ENCODE measurements around the gene CASP12.

The CASP12 gene

DNA sequence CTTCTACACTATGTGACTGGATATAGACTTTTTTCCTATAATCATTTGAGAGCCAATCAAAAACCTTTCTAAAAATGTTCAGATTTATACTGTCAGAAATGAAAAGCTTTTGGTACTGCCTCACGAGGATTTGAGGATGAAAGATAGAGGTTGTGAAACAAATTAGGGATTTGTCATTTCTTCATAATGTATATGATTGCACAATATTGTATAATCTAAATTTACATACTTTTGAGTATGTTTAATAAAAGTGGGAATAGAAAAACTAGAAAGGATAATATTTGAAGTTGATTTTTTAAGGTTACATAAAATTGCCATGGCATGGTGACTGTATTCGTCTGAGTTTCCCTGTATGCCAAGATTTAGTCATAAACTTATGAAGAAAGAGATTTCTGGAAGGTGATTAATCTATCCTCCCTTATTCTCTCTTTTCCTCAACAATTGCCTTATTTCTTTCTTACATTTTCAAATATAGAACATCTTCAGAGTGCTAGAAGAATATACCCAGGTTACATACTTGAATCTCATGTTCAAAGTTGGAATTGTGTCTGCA is 56.2 kb downstream of the CASP12 start:
- no peak for DNase-seq (ENCODE audit: low read depth in 2 of 2)
- TF ChIP-seq, protein P1, sequence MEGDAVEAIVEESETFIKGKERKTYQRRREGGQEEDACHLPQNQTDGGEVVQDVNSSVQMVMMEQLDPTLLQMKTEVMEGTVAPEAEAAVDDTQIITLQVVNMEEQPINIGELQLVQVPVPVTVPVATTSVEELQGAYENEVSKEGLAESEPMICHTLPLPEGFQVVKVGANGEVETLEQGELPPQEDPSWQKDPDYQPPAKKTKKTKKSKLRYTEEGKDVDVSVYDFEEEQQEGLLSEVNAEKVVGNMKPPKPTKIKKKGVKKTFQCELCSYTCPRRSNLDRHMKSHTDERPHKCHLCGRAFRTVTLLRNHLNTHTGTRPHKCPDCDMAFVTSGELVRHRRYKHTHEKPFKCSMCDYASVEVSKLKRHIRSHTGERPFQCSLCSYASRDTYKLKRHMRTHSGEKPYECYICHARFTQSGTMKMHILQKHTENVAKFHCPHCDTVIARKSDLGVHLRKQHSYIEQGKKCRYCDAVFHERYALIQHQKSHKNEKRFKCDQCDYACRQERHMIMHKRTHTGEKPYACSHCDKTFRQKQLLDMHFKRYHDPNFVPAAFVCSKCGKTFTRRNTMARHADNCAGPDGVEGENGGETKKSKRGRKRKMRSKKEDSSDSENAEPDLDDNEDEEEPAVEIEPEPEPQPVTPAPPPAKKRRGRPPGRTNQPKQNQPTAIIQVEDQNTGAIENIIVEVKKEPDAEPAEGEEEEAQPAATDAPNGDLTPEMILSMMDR (IDR thresholded peaks at IDR 0.05; ENCODE audit: low read depth, low read length), result no peak
- no peak overlapping the region for H3K4me3 ChIP-seq (replicated peaks in 1 of 2; ENCODE audit: low read depth in 2 of 2, low read length in 2 of 2)

DNA sequence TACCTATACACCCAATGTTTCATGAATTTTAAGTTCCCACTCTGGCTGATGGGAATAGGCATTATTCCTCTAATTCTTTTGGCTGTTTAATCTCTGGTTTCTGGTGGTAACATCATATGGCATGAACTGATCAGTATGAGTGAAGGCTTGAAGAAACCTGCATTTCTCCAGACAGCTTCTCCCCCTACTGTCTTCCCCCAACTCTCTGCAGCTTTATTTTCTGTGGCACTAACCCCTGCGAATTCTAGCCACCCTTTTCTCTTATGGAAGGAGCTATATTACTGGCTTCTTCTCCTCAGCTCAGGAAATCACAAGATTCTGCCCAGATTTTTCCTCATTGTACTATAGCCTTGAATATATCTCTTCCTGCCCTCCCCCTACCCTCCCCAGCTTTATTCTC is 57.1 kb downstream of the CASP12 start:
- no peak for DNase-seq (ENCODE audit: low read depth in 2 of 2)
- no peak overlapping the region for H3K4me3 ChIP-seq (replicated peaks in 1 of 2; ENCODE audit: low read depth in 2 of 2, low read length in 2 of 2)
- TF ChIP-seq, protein P1 (IDR thresholded peaks at IDR 0.05; ENCODE audit: low read depth, low read length), result no peak

DNA sequence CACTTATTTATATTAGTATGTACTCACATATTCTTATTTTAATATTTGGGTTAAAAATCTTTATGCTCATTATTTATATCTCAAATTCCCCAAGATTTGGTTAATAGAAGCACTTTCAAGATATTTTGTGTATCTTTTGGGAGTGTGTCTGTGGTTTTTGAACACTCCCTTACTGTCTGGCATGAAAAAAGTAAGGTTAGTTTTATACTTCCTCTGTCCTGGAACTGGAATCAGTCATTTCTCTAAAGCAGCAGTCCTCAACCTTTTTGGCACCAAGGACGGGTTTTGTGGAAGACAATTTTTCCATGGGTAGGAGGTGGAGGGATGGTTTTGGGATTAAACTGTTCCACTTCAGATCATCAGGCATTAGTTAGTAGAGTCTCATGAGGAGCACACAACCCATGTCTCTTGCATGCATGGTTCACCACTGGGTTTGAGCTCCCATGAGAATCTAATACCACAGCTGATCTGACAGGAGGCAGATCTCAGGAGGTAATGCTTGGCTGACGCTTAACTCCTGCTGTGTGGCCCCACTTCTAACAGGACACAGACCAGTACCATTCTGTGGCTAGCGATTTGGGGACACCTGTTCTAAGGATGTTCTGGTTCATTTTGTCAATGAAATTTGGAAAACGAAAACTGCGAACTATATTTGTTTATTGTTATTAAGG is 60.2 kb downstream of the CASP12 start:
- no peak for DNase-seq (ENCODE audit: low read depth in 2 of 2)
- no peak overlapping the region for H3K4me3 ChIP-seq (replicated peaks in 1 of 2; ENCODE audit: low read depth in 2 of 2, low read length in 2 of 2)
- TF ChIP-seq, protein P1 (IDR thresholded peaks at IDR 0.05; ENCODE audit: low read depth, low read length), result no peak

DNA sequence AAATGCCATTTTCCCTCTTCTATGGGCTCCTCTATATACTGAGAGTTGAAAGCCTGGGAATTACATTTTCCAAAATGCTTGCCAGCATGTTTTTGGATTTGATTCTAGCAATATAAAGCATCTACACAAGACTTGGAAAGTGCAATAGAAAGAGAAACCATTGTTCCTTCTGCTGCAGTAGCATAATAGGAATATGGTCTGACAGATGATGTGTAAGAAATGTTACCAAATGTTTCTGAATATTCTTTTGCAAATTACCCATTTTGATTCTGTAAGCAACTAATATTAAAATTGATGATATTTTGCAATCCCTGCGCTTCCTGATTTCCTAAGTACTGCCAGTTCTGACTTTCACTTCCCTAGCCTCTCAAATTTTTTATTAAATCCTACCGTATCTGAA is 61.6 kb downstream of the CASP12 start:
- TF ChIP-seq, protein P1 (IDR thresholded peaks at IDR 0.05; ENCODE audit: low read depth, low read length), result no peak
- DNase-seq (ENCODE audit: low read depth in 2 of 2), result no peak
- H3K4me3 ChIP-seq (replicated peaks in 1 of 2; ENCODE audit: low read depth in 2 of 2, low read length in 2 of 2), result no peak overlapping the region
